COLO668 (cell line): ENCODE measurements around the gene P3R3URF.
A peak's percentile ranks its signal among the peaks of the same experiment; 100 is the strongest.

Experiments used
- DNase-seq: peaks from one replicate; lab custom pipeline; 2025; ENCODE audit not compliant: unreplicated experiment; lab: John Stamatoyannopoulos, UW

Gene P3R3URF

GRCh38 chr1:46134660-46135331 is 41.5 kb downstream of the P3R3URF start:
- DNase-seq: peak; percentile 28

- DNase-seq: no peak
These were observed 42.4 kb downstream of the P3R3URF start for GRCh38 chr1:46133781-46134350.

- peak; percentile 93 for DNase-seq
These were observed 43.1 kb downstream of the P3R3URF start for GRCh38 chr1:46133181-46133658.

- peak; percentile 100 for DNase-seq
These were observed 43.6 kb downstream of the P3R3URF start, which contains the start of gene PIK3R3 for GRCh38 chr1:46132529-46133180. Gene PIK3R3, minus strand, starts transcription at chr1:46132629. Its CDS starts 677 bp downstream, at chr1:46131952.

- peak; percentile 75 for DNase-seq
These were observed 44.4 kb downstream of the P3R3URF start for GRCh38 chr1:46131712-46132528.

- DNase-seq: no peak
These were observed 45.2 kb downstream of the P3R3URF start for GRCh38 chr1:46131093-46131492.

GRCh38 chr1:46130606-46131005 is 45.7 kb downstream of the P3R3URF start:
- no peak for DNase-seq

GRCh38 chr1:46130121-46130520 is 46.2 kb downstream of the P3R3URF start:
- no peak for DNase-seq

- no peak for DNase-seq
These were observed 47.9 kb downstream of the P3R3URF start for GRCh38 chr1:46128344-46128743.
